HG03558 (cell line): Measurements from ENCODE around the gene TMEM169.
"Not testable (repeated sequence)": the region's sequence is repeated elsewhere in the genome, so short reads cannot be mapped to it uniquely, and the experiment has no call there.

ENCODE experiments used
- ATAC-seq: cut with Tn5 transposase; IDR thresholded peaks from one replicate; pipeline ENCODE4 v1.9.1; 2021; ENCODE audit warnings: moderate number of reproducible peaks; ENCODE audit not compliant: unreplicated experiment; ENCODE audit errors: extremely low read depth

The TMEM169 gene

DNA sequence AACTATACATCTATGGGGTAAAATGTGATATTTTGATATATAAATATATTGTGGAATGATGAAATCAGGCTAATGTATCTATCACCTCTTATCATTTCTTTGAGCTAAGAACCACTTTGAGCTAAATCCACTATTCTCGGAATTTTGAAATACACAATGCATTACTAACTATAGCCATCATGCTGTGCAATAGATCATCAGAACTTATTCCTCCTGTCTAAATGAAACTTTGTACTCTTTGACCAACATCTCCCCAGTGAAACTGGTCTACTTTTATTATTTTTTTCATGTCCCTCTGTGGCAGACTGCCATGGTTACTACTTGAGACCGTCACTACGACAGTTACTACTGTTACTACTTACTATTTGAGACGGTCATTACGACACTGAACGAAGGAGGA is 11.5 kb upstream of the TMEM169 start:
- no peak for ATAC-seq

- no peak for ATAC-seq
Measured at GRCh38 chr2:216071111-216071851, 10.4 kb upstream of the TMEM169 start.

DNA sequence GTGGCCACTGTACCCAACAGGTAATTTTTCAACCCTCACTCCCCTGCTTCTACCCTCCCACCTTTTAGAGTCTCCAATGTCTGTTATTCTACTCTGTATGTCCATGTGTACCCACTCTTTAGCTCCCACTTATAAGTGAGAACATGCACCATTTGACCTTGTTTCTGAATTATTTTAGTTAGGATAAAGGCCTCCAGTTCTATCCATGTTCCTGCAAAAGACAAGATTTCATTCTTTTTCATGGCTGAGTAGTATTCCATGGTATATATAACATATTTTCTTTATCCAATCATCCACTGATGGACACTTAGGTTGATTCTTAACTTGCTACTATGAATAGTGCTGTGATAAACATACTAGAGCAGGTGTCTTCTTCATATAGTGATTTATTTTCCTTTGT is 9.2 kb upstream of the TMEM169 start:
- no peak for ATAC-seq

GRCh38 chr2:216073773-216074172 is 7.9 kb upstream of the TMEM169 start:
- no peak for ATAC-seq

DNA sequence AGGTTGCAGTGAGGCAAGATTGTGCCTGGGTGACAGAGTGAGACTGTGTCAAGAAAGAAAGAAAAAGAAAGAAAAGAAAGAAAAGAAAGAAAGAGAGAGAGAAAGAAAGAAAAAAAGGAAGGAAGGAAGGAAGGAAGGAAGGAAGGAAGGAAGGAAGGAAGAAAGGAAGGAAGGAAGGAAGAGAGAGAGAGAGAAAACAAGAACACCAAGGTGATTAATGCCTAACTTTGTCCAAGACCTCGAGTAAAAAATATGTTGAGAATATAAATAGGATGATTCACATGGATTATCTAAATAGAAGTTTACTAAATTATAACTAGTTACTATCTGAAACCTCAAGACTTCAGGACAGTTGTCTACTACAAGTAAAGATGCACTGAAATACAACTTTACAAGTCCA is 7.3 kb upstream of the TMEM169 start:
- no peak for ATAC-seq

DNA sequence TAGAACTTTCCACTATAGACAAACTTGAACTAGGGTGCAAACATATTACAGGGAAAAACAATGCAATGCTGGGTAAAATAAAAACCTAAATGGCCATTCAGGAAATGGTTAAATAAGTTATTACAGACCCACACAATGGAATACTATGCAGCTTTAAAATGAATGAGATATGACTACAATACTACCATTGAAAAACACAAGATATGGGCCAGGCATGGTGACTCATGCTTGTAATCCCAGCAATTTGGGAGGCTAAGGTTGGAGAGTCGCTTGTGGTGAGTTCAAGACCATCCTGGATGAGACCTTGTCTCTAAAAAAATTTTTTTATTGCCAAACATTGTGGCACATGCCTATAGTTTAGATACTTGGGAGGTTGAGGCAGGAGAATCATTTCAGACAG is 6.9 kb upstream of the TMEM169 start:
- no peak for ATAC-seq

DNA sequence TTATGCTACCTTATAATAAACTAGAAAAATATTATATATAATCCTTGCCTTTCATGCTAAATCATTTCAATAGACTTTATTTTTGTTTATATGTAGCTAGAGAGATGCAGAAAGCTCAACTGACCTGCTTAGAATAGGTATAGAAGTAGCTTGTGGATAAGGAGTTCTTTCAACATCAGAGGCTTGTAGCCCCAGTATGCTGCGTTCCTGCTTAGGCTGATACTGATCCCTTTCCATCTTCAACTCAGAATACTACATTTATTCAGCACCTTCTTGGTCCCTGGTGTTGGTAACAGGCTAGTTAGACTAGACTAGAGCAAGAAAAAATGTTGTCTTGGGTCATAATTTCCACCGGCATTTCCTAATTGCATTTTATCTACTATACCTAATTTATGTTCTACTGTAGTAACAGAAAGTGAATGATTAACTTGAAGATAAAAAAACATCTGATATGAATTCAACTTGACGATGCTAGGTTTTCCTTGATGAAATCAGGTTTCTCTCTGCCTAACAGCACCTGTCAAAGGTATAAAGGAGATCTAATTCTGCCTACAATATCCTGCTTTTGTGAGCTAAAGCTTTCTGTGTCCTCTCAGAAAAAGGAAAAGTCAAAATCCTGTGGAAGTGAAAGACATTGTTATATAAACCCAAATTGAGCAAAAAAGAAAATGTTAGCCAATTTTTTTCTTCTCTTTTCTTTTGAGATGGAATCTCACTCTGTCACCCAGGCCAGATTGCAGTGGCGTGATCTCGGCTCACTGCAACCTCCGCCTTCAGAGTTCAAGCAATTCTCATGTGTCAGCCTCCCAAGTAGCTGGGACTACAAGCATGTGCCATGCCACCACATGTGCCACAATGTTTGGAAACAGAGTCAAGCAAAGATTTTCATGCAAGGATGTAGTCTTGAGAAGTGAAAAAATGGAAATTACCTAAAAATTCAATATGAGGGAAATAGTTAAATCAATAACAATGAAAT is 5.9 kb upstream of the TMEM169 start:
- ATAC-seq = no peak

DNA sequence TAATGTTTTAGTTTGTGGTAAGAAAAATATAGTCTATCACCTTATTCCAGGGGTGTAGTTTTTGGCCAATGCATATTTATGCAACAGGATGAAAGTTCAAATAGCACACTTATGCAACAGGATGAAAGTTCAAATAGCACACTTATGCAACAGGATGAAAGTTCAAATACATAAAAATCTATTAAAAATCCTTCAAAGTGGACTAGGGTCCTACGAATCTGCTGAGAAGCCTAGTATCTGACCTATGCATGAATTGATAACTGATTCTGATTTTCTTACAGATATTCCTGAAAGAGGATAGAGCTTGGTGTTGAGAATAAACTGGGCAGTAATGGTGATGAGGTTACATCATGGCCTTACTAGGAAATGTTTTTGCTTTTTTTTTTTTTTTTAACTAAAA is 2.9 kb upstream of the TMEM169 start:
- no peak for ATAC-seq

GRCh38 chr2:216080048-216080447 is 1.7 kb upstream of the TMEM169 start:
- not testable (repeated sequence) for ATAC-seq

DNA sequence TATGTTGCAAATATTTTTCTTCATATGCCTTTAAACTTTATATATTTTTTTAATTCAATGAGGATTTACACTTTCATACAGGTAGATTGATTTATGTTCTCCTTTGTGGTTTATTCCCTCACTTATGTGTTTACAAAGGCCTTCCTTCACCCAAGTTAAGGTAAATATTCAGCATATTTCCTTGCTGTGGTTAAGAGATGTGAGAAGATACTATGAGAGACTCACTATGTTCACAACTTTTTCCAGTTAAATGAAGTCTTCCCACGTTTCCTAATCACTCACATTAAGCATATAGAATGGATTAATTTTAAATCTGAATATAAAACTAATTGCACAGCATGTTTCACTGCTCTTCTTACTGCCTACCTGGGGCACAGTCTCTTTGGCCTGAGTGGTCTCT is 707 bp upstream of the TMEM169 start:
- ATAC-seq = no peak

DNA sequence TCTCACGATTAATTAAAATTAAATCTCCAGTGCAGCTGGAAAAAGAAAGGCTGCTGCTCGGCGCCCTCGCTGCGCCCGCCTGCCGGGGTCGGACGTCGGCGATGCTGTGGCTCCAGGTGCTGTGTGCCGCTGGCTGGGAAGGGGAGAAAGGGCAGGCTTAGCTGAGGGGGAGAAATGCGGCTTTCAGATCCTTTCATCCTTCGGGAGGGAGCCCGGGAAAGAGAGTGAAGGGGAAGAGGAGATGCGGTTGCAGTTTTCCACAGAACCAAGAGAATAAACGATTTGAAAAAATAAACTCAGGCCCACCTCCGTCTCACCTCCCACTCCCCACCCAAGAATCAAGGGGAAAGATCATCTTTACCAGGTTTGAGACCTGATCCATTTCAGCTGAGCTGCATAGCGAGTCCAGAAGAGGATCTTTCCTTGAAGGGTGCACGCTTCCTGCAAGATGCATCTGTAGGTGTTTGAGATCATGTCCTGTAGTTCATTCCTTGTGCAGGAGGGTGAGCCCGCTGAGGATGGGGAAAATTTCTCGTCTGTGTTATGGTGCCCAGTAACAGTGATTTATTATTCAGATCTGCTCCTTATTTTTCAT is 495 bp downstream of the TMEM169 start:
- no peak for ATAC-seq

GRCh38 chr2:216082805-216083204 is 1.1 kb downstream of the TMEM169 start:
- ATAC-seq = no peak

DNA sequence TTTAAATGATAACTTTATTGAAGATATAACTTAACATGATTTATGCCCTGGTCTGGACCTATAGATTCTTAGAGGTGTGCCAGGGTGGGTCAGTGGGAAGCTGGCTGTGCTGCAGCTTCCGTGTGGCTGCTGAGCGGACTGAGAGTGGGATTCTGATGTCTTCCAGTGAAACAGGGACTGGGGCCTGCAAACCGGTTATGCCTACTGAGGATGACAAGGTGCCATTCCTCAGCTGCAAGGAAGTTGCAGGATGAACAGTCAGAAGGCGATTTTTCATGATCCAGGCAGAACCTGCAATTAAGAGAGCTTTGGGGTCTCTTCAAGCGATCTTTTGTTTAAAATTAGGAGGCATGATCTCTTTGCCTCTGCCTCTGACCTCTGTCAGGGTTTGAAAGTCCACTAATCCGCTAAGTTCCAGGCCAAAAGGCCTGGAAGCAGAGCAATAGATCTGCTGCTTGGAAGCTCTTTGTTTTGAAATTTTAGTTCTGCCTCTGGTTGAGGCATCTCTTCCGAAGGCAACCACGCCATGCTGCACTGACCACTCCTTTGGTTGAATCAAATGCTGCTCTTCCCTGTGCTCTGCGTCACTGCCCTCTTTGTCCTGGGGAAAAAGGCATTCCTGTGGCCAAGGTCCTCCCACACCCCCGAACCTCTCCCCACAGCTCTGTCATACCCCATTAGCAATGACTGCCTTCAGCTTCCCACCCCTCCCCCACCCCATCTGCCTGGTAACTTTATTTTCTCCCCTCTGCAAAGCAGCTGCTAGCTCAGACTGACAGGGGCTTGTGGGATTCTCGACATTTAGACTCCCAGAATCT is 2.0 kb downstream of the TMEM169 start:
- ATAC-seq = no peak

GRCh38 chr2:216084547-216084946 is 2.8 kb downstream of the TMEM169 start:
- no peak for ATAC-seq

DNA sequence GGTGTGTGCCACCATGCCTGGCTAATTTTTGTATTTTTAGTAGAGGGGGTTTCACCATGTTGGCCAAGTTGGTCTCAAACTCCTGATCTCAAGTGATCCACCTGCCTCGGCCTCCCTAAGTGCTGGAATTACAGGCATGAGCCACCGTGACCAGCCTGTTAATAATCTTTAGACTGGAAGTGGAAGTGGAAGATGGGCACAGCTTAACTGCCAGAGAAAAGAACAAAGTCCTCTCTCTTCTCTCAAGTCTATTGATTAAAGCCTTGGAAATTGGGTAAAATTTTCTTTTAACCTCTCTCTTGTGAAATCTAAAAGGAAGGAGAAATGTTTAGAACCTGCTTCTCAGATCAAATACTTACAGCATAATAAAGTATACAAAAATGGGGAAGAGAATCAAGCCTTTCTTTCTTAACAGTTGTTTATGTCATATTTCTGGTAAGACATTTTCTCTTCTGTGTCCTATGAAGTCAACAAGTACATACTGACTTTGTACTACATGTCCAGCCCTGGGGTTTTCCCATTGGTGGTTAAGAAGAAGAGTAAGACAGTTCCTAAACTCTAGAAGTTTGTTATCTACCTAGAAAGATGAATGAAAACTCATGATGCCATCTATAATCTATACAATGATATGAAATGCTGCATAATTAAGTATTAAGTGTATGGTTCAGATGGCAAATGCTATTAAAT is 4.6 kb downstream of the TMEM169 start:
- ATAC-seq = no peak

- no peak for ATAC-seq
Measured at GRCh38 chr2:216090369-216090786, 8.7 kb downstream of the TMEM169 start.

GRCh38 chr2:216092646-216093045 is 10.9 kb downstream of the TMEM169 start:
- ATAC-seq = no peak

- ATAC-seq = no peak
Measured at GRCh38 chr2:216094701-216095100, 13.0 kb downstream of the TMEM169 start.

- ATAC-seq = no peak
Measured at GRCh38 chr2:216098421-216099334, 17.0 kb downstream of the TMEM169 start.
